HG03565 (cell line): ENCODE measurements around the gene POC1A.
"Not testable (repeated sequence)": the region's sequence is repeated elsewhere in the genome, so short reads cannot be mapped to it uniquely, and the experiment has no call there.

ENCODE experiments used
- ATAC-seq: cut with Tn5 transposase; IDR thresholded peaks from one replicate; pipeline ENCODE4 v1.9.1; 2021; ENCODE audit warnings: mild to moderate bottlenecking, moderate library complexity; ENCODE audit not compliant: unreplicated experiment

Gene POC1A

GRCh38 chr3:52036222-52036694 is 118.0 kb downstream of the POC1A start:
- ATAC-seq, result no peak

GRCh38 chr3:52034651-52035050 is 119.6 kb downstream of the POC1A start:
- ATAC-seq, result no peak

- ATAC-seq, result no peak
Measured at GRCh38 chr3:52034212-52034611, 120.0 kb downstream of the POC1A start.

GRCh38 chr3:52033748-52034147 is 120.5 kb downstream of the POC1A start:
- not testable (repeated sequence) for ATAC-seq

- no peak for ATAC-seq
Measured at GRCh38 chr3:52032702-52033408, 121.4 kb downstream of the POC1A start.

GRCh38 chr3:52031896-52032295 is 122.3 kb downstream of the POC1A start:
- no peak for ATAC-seq

GRCh38 chr3:52030714-52031310 is 123.4 kb downstream of the POC1A start:
- ATAC-seq, result no peak

- ATAC-seq, result no peak
Measured at GRCh38 chr3:52029535-52029934, 124.7 kb downstream of the POC1A start.

GRCh38 chr3:52029053-52029452 is 125.2 kb downstream of the POC1A start:
- no peak for ATAC-seq

- ATAC-seq, result no peak
Measured at GRCh38 chr3:52028572-52028971, 125.7 kb downstream of the POC1A start.

- no peak for ATAC-seq
Measured at GRCh38 chr3:52026041-52026440, 128.2 kb downstream of the POC1A start.

GRCh38 chr3:52025453-52025852 is 128.8 kb downstream of the POC1A start:
- no peak for ATAC-seq
